GM21367 (cell line): ENCODE results near the gene HOXA9.

Experiments used
- ATAC-seq: cut with Tn5 transposase; IDR thresholded peaks from one replicate; pipeline ENCODE4 v1.9.1; 2021; ENCODE audit not compliant: unreplicated experiment

Gene HOXA9

DNA sequence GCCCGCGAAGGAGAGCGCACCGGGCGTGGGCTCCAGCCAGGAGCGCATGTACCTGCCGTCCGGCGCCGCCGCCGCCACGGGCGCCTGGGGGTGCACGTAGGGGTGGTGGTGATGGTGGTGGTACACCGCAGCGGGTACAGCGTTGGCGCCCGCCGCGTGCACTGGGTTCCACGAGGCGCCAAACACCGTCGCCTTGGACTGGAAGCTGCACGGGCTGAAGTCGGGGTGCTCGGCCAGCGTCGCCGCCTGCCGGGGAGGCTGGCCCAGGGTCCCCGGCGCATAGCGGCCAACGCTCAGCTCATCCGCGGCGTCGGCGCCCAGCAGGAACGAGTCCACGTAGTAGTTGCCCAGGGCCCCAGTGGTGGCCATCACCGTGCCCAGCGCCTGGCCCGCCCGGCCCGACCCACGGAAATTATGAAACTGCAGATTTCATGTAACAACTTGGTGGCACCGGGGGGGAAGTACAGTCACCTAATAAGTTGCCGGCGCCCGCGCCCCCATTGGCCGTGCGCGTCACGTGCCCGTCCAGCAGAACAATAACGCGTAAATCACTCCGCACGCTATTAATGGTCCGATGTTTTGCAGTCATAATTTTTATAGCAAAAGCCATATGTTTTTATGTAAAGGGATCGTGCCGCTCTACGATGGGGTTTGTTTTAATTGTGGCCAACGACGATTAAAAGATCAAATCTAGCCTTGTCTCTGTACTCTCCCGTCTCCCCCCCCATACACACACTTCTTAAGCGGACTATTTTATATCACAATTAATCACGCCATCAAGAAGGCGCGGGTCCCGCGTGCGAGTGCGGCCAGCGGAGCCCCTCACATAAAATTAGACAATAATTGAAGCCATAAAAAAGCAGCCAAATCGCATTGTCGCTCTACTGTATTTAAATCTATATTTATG is at the start of gene HOXA9:
TSS of gene HOXA9 (minus strand) at position 449 of the 907 bp plus-strand sequence. CDS start at position 369, 80 bp downstream.
- no peak for ATAC-seq

DNA sequence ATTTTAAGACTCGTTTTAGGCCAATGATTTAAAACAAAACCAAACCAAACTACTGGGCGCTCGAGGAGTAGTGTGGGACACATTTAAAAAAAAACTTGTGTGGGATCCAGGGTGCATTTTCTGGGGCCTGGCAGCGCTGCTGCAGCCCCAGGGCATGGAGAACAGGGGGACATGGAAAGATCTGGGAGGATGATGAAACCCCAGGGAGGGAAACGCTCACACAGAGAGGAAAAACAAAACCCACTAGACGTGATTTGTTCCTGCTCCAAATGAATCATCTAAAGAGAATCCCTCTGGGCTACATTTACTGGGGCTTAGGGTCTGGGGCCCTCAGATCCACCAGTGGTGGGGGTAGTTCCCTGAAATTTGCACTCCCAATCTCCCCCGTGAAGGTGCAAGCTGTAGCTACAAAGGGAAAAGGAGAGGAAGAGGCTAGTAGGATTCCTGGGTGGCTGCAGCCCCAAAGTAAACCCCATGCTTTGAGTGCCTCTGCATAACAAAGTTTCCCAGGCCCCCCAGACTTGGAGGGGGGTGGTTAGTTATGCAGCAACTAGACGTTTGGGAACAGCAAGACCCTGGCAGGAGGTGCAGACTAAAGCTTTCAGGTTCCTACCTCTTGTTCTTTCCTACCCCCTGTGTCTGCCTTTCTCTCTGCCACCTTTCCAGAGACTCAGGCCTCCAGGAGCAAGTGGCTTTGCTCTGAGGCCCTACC is 49.1 kb upstream of the HOXA9 start:
- no peak for ATAC-seq

DNA sequence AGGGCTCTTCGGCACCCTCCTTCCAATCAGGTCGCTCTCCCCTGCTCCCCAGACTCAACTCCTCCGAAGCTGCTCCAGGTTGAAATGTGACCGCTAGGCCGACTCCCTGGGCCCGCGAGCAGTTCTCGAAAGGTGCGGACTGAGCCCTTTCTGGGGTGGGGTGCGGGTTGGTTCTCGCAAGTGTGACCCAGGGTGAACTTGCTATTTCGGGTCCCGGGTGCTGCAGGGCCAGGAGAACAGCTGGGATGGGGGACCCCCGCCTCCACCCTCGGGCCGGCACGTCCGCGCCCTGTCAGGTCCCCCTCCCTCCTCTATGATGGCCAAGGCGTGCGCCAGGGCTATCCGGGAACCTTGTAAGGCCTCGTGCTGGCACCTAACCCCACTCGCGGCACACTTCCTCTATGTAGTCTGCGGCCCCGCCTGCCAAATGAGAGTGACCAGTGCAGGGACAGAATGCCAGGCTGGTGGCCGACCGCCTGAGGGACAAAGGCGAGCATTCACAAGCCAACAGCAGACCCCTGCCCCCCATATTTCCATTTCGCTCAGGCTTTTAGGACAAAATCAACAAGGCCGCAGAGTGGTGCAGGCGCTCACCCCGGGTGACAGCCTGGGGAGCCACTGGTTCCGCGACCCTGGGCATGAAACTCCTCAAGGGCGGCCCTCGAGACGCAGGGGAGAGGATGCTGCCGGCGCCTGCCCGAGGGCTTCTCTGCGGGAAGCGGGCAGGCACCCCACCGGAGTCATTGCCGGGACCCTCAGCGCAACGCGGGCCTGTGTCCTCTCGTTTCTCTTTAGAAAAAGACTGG is 48.3 kb upstream of the HOXA9 start:
- ATAC-seq: no peak

GRCh38 chr7:27212497-27213432 is 47.4 kb upstream of the HOXA9 start:
- ATAC-seq: no peak

- ATAC-seq: no peak
Measured at GRCh38 chr7:27211764-27212204, 46.4 kb upstream of the HOXA9 start.

DNA sequence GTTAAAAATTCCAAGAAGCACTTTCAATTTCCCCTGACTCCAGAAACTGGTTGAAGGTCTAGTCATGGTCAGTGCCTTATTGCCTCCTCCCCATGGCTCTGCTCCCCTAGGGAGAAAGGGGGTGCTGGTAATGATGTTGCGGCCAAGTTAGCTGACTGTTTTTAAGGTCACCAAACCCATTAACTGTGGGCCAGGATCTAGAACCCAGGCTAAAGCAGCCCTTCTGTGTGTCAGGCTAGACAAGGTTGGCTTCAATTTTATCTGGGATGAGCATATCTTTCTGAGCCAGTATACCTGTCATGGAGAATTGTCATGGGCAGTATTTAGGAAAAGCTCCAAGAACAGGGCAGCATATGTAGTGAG is 45.7 kb upstream of the HOXA9 start:
- ATAC-seq: no peak

GRCh38 chr7:27210441-27211083 is 45.2 kb upstream of the HOXA9 start:
- ATAC-seq: no peak

DNA sequence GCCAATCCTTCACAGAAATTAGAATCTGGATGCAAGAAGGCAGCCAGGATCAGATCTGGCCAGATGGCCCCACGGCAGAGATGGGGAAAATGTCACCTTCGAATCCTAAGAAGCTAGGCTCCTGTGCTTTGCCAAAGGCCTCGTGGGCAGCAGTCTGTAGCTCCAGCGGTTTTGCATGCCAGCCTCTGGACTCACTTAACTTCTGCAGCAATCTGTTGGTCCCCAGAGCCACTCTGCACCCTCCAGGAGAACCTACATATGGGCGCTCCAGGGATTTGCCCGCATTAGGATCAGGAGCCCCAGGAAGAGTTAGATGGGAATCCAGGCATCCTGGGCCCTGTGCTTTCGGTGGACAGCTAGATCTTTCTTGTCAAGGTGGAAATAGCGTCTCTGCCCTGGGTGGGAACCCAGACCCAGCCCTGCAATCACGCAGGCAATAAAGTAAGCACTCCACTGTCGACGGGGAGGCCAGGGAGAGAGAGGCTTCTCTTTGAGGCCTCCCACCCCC is 44.6 kb upstream of the HOXA9 start:
- no peak for ATAC-seq

DNA sequence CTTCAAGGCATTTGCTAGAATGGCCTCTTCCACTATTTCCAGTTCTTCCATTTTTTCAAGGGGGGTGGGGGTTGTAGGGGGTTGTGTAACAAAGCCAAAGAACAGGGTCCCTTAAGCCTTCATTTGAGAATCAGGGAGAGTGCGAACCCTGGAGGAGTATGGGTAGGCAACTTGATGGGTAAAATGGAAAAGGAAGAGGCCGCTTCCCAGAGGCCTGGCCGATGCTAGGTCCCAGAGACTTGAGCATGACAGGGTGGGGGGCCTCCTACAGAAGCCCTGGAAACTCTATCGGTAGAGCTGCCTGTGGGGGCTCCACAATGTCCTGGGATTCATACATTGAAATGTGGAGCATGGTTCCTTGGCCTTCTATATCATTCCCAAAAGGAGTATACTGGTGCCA is 43.7 kb upstream of the HOXA9 start:
- no peak for ATAC-seq

DNA sequence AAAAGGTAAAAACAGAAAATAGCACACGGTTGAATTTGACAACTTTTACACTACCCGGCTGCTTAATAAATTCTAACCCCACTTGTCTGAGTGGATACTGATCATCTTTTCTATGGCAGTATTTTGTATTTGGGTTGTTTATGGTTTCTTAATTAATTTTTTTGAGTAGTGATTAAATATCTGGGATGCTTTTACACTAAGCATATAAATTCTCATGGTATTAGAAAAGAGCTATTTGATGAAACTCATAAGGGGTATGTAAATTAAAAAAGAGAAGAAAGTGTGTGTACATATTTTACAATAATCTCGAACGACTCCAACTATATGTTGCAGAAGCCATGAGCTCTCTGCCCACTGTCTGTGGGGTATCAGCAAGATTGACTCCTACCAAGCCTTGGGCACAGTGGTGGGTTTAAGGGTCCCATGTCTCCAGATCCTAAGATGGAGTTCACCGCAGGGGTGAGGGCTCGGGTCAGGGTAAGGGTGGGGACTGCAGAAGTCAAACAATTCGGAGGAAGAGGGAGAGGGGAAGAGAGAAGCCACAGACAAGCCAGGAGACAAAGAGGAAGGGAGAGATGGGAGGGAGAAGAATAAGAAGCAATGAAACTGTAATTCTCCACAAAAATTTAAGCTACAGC is 42.1 kb upstream of the HOXA9 start:
- ATAC-seq: no peak

DNA sequence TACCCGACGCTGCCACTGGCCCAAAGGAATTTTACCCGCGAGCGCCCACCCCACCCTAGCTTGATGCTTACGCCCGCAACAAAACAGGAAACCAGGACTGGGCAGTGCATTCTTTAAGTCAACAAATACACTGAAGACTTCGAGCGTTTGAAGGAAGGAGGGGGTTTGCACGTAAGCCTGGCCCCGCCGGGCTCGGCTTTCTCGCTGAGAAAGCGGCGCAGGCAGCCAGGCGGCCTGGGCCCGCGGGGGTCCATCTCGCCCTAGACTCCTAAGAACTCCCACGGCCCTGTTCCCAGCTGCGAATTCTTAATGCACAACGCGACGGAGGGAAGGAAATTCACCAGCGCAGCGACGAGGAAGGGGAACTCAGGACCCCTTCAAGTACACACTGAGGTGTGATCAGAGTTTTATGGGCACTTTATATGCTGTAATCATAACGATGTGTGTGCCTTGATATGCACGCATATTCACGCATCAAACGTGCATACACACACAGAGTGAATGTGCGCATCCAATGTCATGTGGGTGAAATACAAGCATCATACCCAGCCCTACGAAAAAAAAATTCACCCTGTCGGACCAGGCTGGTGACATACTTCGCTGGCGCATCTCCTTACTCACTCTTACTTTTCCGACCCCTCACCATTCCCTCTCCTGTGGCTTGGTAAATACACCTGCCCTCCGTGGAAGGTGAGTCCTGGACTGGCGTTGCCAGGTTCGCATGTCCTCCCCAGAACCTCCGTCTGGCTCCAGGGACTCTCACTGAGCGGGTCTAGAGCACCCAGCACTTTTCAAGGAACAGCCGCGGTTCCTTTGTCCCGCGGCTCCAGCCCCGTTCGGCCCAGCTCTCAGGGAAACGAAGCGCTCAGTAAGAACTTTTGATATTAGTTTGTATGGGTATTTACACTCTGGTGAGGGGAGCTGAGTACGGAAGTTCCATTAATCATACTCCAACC is 40.3 kb upstream of the HOXA9 start:
- no peak for ATAC-seq

- no peak for ATAC-seq
Measured at GRCh38 chr7:27204851-27205322, 39.5 kb upstream of the HOXA9 start.

DNA sequence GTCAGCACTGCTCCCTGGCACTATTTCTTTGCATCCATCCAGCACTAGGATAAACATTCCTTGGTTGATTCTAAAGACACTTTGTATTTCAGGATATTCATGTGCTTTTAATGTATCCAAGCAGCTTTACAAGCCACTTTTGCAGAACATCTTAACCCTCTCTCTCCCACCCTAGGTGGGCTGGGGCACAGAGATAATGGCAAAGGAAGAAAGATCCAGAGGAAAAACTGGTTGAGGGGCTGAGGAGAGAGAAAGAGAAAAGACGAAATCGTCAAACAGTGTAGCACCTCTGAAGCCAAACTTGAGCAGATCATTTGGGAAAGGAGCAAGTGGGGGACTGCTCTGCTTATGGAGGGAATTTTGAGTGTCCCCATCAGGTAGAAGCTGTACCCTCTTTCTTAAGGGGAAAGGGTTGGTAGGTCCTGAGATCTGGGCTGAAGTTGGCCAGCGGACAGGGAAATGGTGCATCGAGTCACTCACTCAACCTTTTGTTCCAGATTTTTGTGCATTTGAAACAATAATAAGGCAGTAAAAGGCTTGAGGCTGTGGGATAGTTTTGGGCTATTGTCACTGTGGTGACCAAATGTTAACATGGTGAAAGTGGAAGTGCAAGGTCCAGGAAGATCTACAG is 38.7 kb upstream of the HOXA9 start:
- ATAC-seq: no peak

- no peak for ATAC-seq
Measured at GRCh38 chr7:27203365-27203953, 38.1 kb upstream of the HOXA9 start.

DNA sequence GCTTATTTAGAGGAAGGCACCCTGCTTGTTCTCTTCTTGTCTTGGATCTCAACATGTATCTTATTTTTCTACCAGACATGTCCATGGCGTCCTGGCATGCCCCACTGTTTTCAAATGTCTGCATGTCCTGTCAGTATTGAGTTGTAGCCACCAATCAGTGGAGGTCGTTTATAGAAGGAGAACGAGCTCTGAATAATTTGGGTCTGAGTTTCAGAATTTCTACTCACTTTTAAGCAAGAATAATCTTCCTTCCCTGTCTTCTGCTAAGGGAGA is 37.5 kb upstream of the HOXA9 start:
- no peak for ATAC-seq

- ATAC-seq: no peak
Measured at GRCh38 chr7:27202018-27202861, 36.9 kb upstream of the HOXA9 start.
